HepG2 (cell line): ENCODE data around the gene PPP1R16B. TPM values are rescaled to one million over a fixed set of nuclear protein-coding genes. Genes with fewer than 3 reads are reported as not detected.

ENCODE experiments used
- ATAC-seq: fragments of 200-7000 bp; cut with Tn5 transposase; 3 replicates; pipeline ENCODE4 v1.9.1; 2020; ENCODE audit warnings: mild to moderate bottlenecking, moderate library complexity
- BruUV-seq: library from RNA; stranded (reverse); fragments of 400-500 nt; replicated peaks from 2 replicates; lab custom pipeline; 2021; lab: Mats Ljungman, UMichigan
- CTCF ChIA-PET: fragments of 300-600 bp; formaldehyde crosslinking; extraction: SDS; loops from one replicate; lab custom pipeline; 2021; ENCODE audit warnings: low total read pairs, inconsistent platforms, low intra/inter-chr PET ratio; lab: Yijun Ruan, JAX
- POLR2A ChIA-PET: fragments of 350-600 bp; sonication (Branson Sonifier 250); formaldehyde crosslinking; loops from one replicate; lab custom pipeline; 2020; ENCODE audit warnings: antibody characterized with exemption, inconsistent platforms; lab: Yijun Ruan, JAX
- DNase-seq: peaks from one replicate; pipeline ENCODE4 v3.0.0-alpha.2; 2015; ENCODE audit warnings: low spot score
- FAIRE-seq: peaks from 3 replicates; lab custom pipeline; 2011; peaks lifted over from hg19 to GRCh38; lab: Jason Lieb, UNC
- H2AFZ ChIP-seq: one replicate; pipeline ENCODE4 v1.6.1; 2011; ENCODE audit warnings: low read length, inconsistent platforms
- H3K27ac ChIP-seq: fragments of 300-600 bp; 3 replicates; pipeline ENCODE4 v1.8.0; 2011; ENCODE audit warnings: mixed run types, mild to moderate bottlenecking, mixed read lengths, low read length, inconsistent platforms; ENCODE audit not compliant: insufficient read depth; ENCODE audit errors: extremely low read length
- H3K27me3 ChIP-seq, 2 experiments: fragments of 200-600 bp in 1 of 2; 2 replicates in 1 of 2; 3 replicates in 1 of 2; pipeline versions ENCODE4 v1.6.0 to v1.8.0; 2011; ENCODE audit warnings: low read length in 2 of 2, mild to moderate bottlenecking in 2 of 2, moderate library complexity in 2 of 2, inconsistent platforms in 1 of 2; ENCODE audit not compliant: insufficient read depth in 2 of 2, control insufficient read depth in 1 of 2
- H3K36me3 ChIP-seq, 2 experiments: fragments of 200-600 bp in 1 of 2; replicated peaks in 1 of 2; 2 replicates in 1 of 2; 3 replicates in 1 of 2; pipeline versions ENCODE4 v1.5.1 to v1.8.0; 2011; ENCODE audit warnings: low read length in 2 of 2, inconsistent platforms in 1 of 2; ENCODE audit not compliant: insufficient read depth in 2 of 2, control insufficient read depth in 1 of 2
- H3K4me1 ChIP-seq: 2 replicates; pipeline ENCODE4 v1.5.1; 2012; ENCODE audit warnings: low read length, inconsistent platforms; ENCODE audit not compliant: insufficient read depth
- H3K4me2 ChIP-seq: 2 replicates; pipeline ENCODE4 v1.6.0; 2011; ENCODE audit warnings: low read depth, low read length, inconsistent platforms
- H3K4me3 ChIP-seq, 3 experiments: fragments of 200-600 bp in 1 of 3; sonication (generic), shearing (Covaris generic) in 1 of 3; replicated peaks in 1 of 3; 2 replicates each; pipeline ENCODE4 v1.5.1; 2011 to 2016; ENCODE audit warnings: low read length in 3 of 3, inconsistent platforms in 2 of 3, low read depth in 2 of 3, mild to moderate bottlenecking in 2 of 3, control low read depth in 1 of 3, mixed read lengths in 1 of 3; ENCODE audit not compliant: insufficient read depth in 1 of 3
- H3K79me2 ChIP-seq: one replicate; pipeline ENCODE4 v1.6.1; 2011; ENCODE audit warnings: low read length, inconsistent platforms; ENCODE audit not compliant: insufficient read depth
- H3K9ac ChIP-seq: 2 replicates; pipeline ENCODE4 v1.6.0; 2011; ENCODE audit warnings: mild to moderate bottlenecking, low read depth, low read length, inconsistent platforms; ENCODE audit not compliant: insufficient read depth
- H3K9me3 ChIP-seq: 2 replicates; pipeline ENCODE4 v1.5.1; 2012; ENCODE audit warnings: mild to moderate bottlenecking, low read length
- H4K20me1 ChIP-seq: 2 replicates; pipeline ENCODE4 v1.6.0; 2011; ENCODE audit warnings: inconsistent platforms, mild to moderate bottlenecking, low read length, moderate library complexity; ENCODE audit not compliant: insufficient read depth
- CEBPB ChIP-seq: IDR thresholded peaks from 2 replicates; pipeline ENCODE4 v1.6.1; 2011; ENCODE audit warnings: low read depth, low read length, improper control_type of control experiment, borderline replicate concordance
- EZH2 ChIP-seq: conservative IDR thresholded peaks from 2 replicates; pipeline ENCODE4 v1.6.1; 2012; ENCODE audit warnings: mild to moderate bottlenecking, low read depth, low read length, moderate library complexity
- LCORL ChIP-seq, 2 experiments: fragments of 450-650 bp in 1 of 2; sonication (generic) in 1 of 2; formaldehyde crosslinking in 1 of 2; IDR thresholded peaks; 2 replicates each; pipeline versions ENCODE4 v1.5.0 to v1.6.1; 2017 to 2020; ENCODE audit warnings: antibody characterized with exemption in 1 of 2, missing genetic modification reagents in 1 of 2
- MED8 ChIP-seq: sonication (generic); formaldehyde crosslinking; IDR thresholded peaks from 2 replicates; pipeline ENCODE4 v1.8.1; 2023; ENCODE audit warnings: mild to moderate bottlenecking, missing genetic modification reagents; ENCODE audit not compliant: insufficient replicate concordance
- ZNF460 ChIP-seq: sonication (generic); formaldehyde crosslinking; IDR thresholded peaks from 2 replicates; pipeline ENCODE4 v1.5.1; 2020; ENCODE audit warnings: missing genetic modification reagents, mild to moderate bottlenecking, borderline replicate concordance
- ZSCAN20 ChIP-seq: sonication (generic); formaldehyde crosslinking; IDR thresholded peaks from 2 replicates; pipeline ENCODE4 v1.4.0; 2020; ENCODE audit warnings: missing genetic modification reagents, mild to moderate bottlenecking, borderline replicate concordance
- WGBS: methylation state at CpG from one replicate; pipeline ENCODE4 v1.1.6; 2017; ENCODE audit warnings: low lambda C conversion rate; 5-methylcytosine and 5-hydroxymethylcytosine counted together
- in situ Hi-C: cut with HindIII; loops from 2 replicates; pipeline ENCODE4 v1.10.0; 2017; ENCODE audit warnings: low pct_unique_long_range_greater_than_20kb; ENCODE audit not compliant: extremely low pct_ligation_motif_present
- intact Hi-C: fragments of 100-400 bp; cut with micrococcal nuclease; formaldehyde crosslinking; loops from one replicate; pipeline ENCODE4 v1.10.0; 2022; ENCODE audit not compliant: unreplicated experiment
- polyA plus RNA-seq, 8 experiments: library from polyadenylated mRNA; depleted of rRNA in 3 of 8; stranded (reverse) in 7 of 8; unstranded in 1 of 8; fragments of >200 nt; fragmentation: Illumina TruSeq in 4 of 8; extraction: Trizol in 4 of 8; gene quantifications; 2 replicates each; pipeline versions ENCODE4 v1.2.1 to v1.2.3, GENCODE V29; 2011 to 2016; ENCODE audit warnings: low read depth in 4 of 8, missing spikeins in 1 of 8, mixed read lengths in 1 of 8; ENCODE audit not compliant: insufficient read depth in 1 of 8
- total RNA-seq, 5 experiments: library from RNA; depleted of rRNA; stranded (reverse); fragments of >200 nt; fragmentation: Illumina TruSeq; extraction: Trizol; gene quantifications; 2 replicates each; pipeline ENCODE4 v1.2.3, GENCODE V29; 2016; ENCODE audit warnings: low read depth in 1 of 5
- TF ChIP-seq, protein P1 (sequence below): sonication (generic); formaldehyde crosslinking; IDR thresholded peaks from 2 replicates; pipeline ENCODE4 v1.9.0; 2022; ENCODE audit warnings: missing genetic modification reagents, mild to moderate bottlenecking, borderline replicate concordance
- TF ChIP-seq, protein P2 (sequence below): sonication (generic); formaldehyde crosslinking; IDR thresholded peaks from 2 replicates; pipeline ENCODE4 v1.4.0; 2020; ENCODE audit warnings: missing genetic modification reagents
- TF ChIP-seq, protein P3 (sequence below): IDR thresholded peaks from 2 replicates; pipeline ENCODE4 v1.6.1; 2016; ENCODE audit warnings: missing compliant biosample characterization, missing genetic modification reagents, borderline replicate concordance
- TF ChIP-seq, protein P4 (sequence below): sonication (generic); formaldehyde crosslinking; IDR thresholded peaks from 2 replicates; pipeline ENCODE4 v1.5.0; 2020; ENCODE audit warnings: missing genetic modification reagents

The PPP1R16B gene
- total and polyA plus RNA-seq, 2 of the 13 experiments (the other 11 are each of a cell fraction or from before 2014, with no cell fraction given) = 0.02 to 0.11 TPM

DNA sequence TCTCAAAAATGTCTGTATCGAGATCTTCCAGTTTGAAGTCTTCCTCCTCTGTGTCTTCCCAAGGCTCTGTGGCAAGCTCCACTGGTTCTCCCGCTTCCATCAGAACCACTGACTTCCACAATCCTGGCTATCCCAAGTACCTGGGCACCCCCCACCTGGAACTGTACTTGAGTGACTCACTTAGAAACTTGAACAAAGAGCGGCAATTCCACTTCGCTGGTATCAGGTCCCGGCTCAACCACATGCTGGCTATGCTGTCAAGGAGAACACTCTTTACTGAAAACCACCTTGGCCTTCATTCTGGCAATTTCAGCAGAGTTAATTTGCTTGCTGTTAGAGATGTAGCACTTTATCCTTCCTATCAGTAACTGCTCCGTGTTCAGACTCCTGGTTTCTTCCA, 146.7 kb downstream of the PPP1R16B start (continued):
- TF ChIP-seq ZSCAN20 (no peak), LCORL (IDR thresholded peaks at IDR 0.05) (no peak), LCORL (CRISPR knock-in tag; IDR thresholded peaks at IDR 0.05) (no peak)

DNA sequence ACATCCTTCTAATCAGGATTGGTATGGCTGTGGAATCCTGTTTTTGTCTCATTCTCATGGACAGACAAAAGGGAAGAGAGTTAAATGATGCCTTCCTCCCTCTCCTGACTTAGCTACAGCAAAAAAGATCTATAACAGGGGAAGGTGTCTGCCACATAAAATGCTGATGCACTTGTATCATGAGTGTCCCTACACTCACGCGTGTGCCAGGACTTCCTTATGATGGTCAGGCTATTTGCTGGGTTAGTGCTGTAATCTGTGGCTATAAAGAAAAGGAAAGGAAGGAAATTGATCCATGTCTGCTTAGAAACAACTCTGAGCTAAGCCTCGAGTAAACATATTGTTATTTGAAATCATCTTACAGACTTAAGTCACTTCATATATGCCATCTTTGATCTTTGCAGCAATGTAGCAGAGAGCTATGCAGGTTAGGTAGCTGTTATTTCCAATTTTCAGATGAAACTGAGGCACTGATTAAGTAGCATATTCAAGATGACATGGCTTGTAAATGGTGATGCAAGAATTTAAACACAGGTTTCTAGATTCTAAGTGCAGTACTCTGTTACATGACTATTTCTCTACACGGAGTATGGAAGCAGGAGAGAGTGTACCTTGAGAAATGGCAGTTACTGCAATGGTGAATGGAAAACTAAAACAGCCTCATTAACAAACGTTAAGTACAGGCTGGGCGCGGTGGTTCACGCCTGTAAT, 148.3 kb downstream of the PPP1R16B start:
- intact Hi-C loops (no loop called here), in situ Hi-C loops (no loop called here)
- Histone ChIP-seq H3K4me2 (no peak overlapping the region), H3K36me3 (peaks cover 30 to 45% of the 10 kb centered on the region in 2 experiments), H3K79me2 (no peaks in the 10 kb centered on the region), H3K27me3 (no peaks in the 10 kb centered on the region), H2AFZ (no peak overlapping the region), H3K9ac (no peak overlapping the region), H3K4me1 (peaks cover 46% of the 10 kb centered on the region), H4K20me1 (no peaks in the 10 kb centered on the region), H3K27ac (peak overlapping the region; percentile 48), H3K4me3 (no peak overlapping the region), H3K9me3 (no peaks in the 10 kb centered on the region)
- WGBS = 91% methylated on average over 8 of the region's 8 CpGs
- no TSS peak for BruUV-seq
- ChIA-PET POLR2A (interaction anchor here (0.7 to 1.6 kb wide), 3 partner anchors 8 to 40 kb away, joined by 3 to 13 read pairs (median 4); partner anchors contain the start of gene DHX35), CTCF (no interaction called here)
- peak; percentile 7; the same call in 2 of the 3 replicates for ATAC-seq
- FAIRE-seq = no peak
- DNase-seq = no peak
- TF ChIP-seq CEBPB = peak; percentile 38; the same call in 1 of the 2 replicates
- TF ChIP-seq ZNF460 (CRISPR knock-in tag) = peak; percentile 68; the same call in 1 of the 2 replicates
- TF ChIP-seq, protein P1, sequence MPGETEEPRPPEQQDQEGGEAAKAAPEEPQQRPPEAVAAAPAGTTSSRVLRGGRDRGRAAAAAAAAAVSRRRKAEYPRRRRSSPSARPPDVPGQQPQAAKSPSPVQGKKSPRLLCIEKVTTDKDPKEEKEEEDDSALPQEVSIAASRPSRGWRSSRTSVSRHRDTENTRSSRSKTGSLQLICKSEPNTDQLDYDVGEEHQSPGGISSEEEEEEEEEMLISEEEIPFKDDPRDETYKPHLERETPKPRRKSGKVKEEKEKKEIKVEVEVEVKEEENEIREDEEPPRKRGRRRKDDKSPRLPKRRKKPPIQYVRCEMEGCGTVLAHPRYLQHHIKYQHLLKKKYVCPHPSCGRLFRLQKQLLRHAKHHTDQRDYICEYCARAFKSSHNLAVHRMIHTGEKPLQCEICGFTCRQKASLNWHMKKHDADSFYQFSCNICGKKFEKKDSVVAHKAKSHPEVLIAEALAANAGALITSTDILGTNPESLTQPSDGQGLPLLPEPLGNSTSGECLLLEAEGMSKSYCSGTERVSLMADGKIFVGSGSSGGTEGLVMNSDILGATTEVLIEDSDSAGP (CRISPR knock-in tag) = no peak
- no peak for TF ChIP-seq MED8 (CRISPR knock-in tag)
- TF ChIP-seq, protein P2, sequence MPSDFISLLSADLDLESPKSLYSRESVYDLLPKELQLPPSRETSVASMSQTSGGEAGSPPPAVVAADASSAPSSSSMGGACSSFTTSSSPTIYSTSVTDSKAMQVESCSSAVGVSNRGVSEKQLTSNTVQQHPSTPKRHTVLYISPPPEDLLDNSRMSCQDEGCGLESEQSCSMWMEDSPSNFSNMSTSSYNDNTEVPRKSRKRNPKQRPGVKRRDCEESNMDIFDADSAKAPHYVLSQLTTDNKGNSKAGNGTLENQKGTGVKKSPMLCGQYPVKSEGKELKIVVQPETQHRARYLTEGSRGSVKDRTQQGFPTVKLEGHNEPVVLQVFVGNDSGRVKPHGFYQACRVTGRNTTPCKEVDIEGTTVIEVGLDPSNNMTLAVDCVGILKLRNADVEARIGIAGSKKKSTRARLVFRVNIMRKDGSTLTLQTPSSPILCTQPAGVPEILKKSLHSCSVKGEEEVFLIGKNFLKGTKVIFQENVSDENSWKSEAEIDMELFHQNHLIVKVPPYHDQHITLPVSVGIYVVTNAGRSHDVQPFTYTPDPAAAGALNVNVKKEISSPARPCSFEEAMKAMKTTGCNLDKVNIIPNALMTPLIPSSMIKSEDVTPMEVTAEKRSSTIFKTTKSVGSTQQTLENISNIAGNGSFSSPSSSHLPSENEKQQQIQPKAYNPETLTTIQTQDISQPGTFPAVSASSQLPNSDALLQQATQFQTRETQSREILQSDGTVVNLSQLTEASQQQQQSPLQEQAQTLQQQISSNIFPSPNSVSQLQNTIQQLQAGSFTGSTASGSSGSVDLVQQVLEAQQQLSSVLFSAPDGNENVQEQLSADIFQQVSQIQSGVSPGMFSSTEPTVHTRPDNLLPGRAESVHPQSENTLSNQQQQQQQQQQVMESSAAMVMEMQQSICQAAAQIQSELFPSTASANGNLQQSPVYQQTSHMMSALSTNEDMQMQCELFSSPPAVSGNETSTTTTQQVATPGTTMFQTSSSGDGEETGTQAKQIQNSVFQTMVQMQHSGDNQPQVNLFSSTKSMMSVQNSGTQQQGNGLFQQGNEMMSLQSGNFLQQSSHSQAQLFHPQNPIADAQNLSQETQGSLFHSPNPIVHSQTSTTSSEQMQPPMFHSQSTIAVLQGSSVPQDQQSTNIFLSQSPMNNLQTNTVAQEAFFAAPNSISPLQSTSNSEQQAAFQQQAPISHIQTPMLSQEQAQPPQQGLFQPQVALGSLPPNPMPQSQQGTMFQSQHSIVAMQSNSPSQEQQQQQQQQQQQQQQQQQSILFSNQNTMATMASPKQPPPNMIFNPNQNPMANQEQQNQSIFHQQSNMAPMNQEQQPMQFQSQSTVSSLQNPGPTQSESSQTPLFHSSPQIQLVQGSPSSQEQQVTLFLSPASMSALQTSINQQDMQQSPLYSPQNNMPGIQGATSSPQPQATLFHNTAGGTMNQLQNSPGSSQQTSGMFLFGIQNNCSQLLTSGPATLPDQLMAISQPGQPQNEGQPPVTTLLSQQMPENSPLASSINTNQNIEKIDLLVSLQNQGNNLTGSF (CRISPR knock-in tag) = no peak
- no peak for TF ChIP-seq EZH2
- TF ChIP-seq, protein P3, sequence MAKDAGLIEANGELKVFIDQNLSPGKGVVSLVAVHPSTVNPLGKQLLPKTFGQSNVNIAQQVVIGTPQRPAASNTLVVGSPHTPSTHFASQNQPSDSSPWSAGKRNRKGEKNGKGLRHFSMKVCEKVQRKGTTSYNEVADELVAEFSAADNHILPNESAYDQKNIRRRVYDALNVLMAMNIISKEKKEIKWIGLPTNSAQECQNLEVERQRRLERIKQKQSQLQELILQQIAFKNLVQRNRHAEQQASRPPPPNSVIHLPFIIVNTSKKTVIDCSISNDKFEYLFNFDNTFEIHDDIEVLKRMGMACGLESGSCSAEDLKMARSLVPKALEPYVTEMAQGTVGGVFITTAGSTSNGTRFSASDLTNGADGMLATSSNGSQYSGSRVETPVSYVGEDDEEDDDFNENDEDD = no peak
- TF ChIP-seq, protein P4, sequence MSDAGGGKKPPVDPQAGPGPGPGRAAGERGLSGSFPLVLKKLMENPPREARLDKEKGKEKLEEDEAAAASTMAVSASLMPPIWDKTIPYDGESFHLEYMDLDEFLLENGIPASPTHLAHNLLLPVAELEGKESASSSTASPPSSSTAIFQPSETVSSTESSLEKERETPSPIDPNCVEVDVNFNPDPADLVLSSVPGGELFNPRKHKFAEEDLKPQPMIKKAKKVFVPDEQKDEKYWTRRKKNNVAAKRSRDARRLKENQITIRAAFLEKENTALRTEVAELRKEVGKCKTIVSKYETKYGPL (CRISPR knock-in tag) = no peak
